Neutrophil (primary cell): ENCODE results near the gene SEC14L3.

Source experiments
- H3K27ac ChIP-seq: fragments of 200-600 bp; sonication (generic); 2 replicates; pipeline ENCODE4 v1.5.1; 2016; ENCODE audit warnings: mild to moderate bottlenecking, moderate library complexity
- H3K27me3 ChIP-seq: fragments of 200-600 bp; sonication (generic); 2 replicates; pipeline ENCODE4 v1.6.0; 2016; ENCODE audit warnings: mild to moderate bottlenecking
- H3K36me3 ChIP-seq: fragments of 200-600 bp; sonication (generic); 2 replicates; pipeline ENCODE4 v1.5.1; 2017
- H3K4me1 ChIP-seq, 2 experiments: fragments of 200-600 bp in 1 of 2; sonication (generic) in 1 of 2; 1 replicate in 1 of 2; 2 replicates in 1 of 2; pipeline versions ENCODE4 v1.5.1 to v1.6.1; 2013 to 2016; ENCODE audit warnings: low read depth in 1 of 2, low read length in 1 of 2, mild to moderate bottlenecking in 1 of 2, moderate library complexity in 1 of 2; ENCODE audit not compliant: control insufficient read depth in 1 of 2, insufficient read depth in 1 of 2
- H3K4me3 ChIP-seq, 2 experiments: fragments of 200-600 bp in 1 of 2; sonication (generic) in 1 of 2; 1 replicate in 1 of 2; 2 replicates in 1 of 2; pipeline ENCODE4 v1.5.1; 2013 to 2016; ENCODE audit warnings: low read depth in 1 of 2, low read length in 1 of 2, mild to moderate bottlenecking in 1 of 2, moderate library complexity in 1 of 2
- H3K9me3 ChIP-seq: fragments of 200-600 bp; sonication (generic); 2 replicates; pipeline ENCODE4 v1.5.1; 2016
- TF ChIP-seq, protein P1 (sequence below): fragments of 200-600 bp; sonication (generic); IDR thresholded peaks from 2 replicates; pipeline ENCODE4 v1.5.1; 2016; ENCODE audit warnings: antibody characterized with exemption

SEC14L3 gene

GRCh38 chr22:30486661-30487115 is 14.9 kb upstream of the SEC14L3 start:
- Histone ChIP-seq H3K9me3 (no peaks in the 10 kb centered on the region), H3K36me3 (no peaks in the 10 kb centered on the region), H3K4me3 (no peak overlapping the region), H3K27ac (no peak overlapping the region), H3K4me1 (no peaks in the 10 kb centered on the region), H3K27me3 (no peaks in the 10 kb centered on the region)
- TF ChIP-seq, protein P1, sequence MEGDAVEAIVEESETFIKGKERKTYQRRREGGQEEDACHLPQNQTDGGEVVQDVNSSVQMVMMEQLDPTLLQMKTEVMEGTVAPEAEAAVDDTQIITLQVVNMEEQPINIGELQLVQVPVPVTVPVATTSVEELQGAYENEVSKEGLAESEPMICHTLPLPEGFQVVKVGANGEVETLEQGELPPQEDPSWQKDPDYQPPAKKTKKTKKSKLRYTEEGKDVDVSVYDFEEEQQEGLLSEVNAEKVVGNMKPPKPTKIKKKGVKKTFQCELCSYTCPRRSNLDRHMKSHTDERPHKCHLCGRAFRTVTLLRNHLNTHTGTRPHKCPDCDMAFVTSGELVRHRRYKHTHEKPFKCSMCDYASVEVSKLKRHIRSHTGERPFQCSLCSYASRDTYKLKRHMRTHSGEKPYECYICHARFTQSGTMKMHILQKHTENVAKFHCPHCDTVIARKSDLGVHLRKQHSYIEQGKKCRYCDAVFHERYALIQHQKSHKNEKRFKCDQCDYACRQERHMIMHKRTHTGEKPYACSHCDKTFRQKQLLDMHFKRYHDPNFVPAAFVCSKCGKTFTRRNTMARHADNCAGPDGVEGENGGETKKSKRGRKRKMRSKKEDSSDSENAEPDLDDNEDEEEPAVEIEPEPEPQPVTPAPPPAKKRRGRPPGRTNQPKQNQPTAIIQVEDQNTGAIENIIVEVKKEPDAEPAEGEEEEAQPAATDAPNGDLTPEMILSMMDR = no peak

GRCh38 chr22:30486118-30486517 is 14.3 kb upstream of the SEC14L3 start:
- H3K9me3 ChIP-seq = no peaks in the 10 kb centered on the region
- no peak overlapping the region for H3K4me3 ChIP-seq
- H3K27ac ChIP-seq = no peak overlapping the region
- H3K4me1 ChIP-seq = no peaks in the 10 kb centered on the region
- H3K27me3 ChIP-seq = no peaks in the 10 kb centered on the region
- H3K36me3 ChIP-seq = no peaks in the 10 kb centered on the region
- TF ChIP-seq, protein P1 = no peak

GRCh38 chr22:30485362-30485988 is 13.7 kb upstream of the SEC14L3 start:
- Histone ChIP-seq H3K9me3 (no peaks in the 10 kb centered on the region), H3K36me3 (no peaks in the 10 kb centered on the region), H3K27ac (no peak overlapping the region), H3K27me3 (no peaks in the 10 kb centered on the region), H3K4me1 (no peaks in the 10 kb centered on the region), H3K4me3 (no peak overlapping the region)
- TF ChIP-seq, protein P1 = peak; percentile 91

DNA sequence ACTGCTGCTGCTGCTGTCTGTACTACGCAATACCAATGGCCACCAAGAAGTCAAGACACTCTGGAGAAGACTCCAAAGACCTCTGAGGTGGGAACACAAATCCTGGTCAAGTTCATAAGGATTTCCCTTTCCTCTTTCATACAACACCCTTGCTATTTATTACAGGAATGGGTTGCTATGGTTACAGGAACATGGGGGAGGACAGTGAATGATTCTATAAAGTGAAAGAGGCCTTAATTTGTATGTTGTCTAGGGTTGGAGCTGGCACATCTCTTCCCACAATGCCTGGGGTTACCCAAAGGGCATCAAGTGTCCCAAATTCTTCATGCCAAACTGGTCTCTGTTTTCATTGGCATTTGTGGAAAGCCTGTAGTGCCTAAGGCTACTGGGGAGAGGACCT is 11.4 kb upstream of the SEC14L3 start:
- TF ChIP-seq, protein P1 = no peak
- no peak overlapping the region for H3K4me3 ChIP-seq
- no peak overlapping the region for H3K27ac ChIP-seq
- H3K9me3 ChIP-seq = no peaks in the 10 kb centered on the region
- H3K36me3 ChIP-seq = no peaks in the 10 kb centered on the region
- H3K4me1 ChIP-seq = no peaks in the 10 kb centered on the region
- peaks cover 9% of the 10 kb centered on the region for H3K27me3 ChIP-seq

DNA sequence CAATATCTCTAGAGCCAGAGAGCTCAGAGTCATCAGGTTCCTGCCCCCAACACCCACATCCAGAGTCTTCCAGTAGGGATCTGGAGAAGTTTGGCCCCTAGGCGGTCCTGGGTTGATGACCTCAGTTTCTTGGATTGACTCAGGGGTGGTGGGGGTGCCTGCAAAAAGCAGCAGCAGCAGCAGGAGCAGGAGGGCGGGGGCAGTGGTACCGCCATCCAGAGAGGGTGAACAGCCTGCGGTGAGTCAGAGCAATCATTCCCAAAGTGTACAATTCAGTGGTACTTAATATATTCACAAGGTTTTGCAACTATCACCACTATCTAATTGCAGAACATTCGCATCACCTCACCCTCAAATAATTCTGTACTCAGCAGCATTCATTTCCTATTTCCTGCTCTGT is 9.9 kb upstream of the SEC14L3 start:
- Histone ChIP-seq H3K27ac (no peak overlapping the region), H3K27me3 (peaks cover 17% of the 10 kb centered on the region), H3K9me3 (no peaks in the 10 kb centered on the region), H3K36me3 (no peaks in the 10 kb centered on the region), H3K4me1 (no peaks in the 10 kb centered on the region), H3K4me3 (no peak overlapping the region)
- TF ChIP-seq, protein P1 = no peak

GRCh38 chr22:30479981-30480380 is 8.2 kb upstream of the SEC14L3 start:
- TF ChIP-seq, protein P1 = no peak
- Histone ChIP-seq H3K9me3 (no peaks in the 10 kb centered on the region), H3K27ac (no peak overlapping the region)

More at GRCh38 chr22:30479981-30480380, 8.2 kb upstream of the SEC14L3 start:
- Histone ChIP-seq H3K36me3 (no peaks in the 10 kb centered on the region), H3K4me3 (no peak overlapping the region), H3K27me3 (peaks cover 31% of the 10 kb centered on the region), H3K4me1 (no peaks in the 10 kb centered on the region)
